Vagina (tissue), 2 donors: Measurements from ENCODE around the gene PNCK. TPM values are rescaled to one million over a fixed set of nuclear protein-coding genes. Genes with fewer than 3 reads are reported as not detected.

Experiments used
- DNase-seq, 2 donors: peaks; one replicate each; pipeline ENCODE4 v3.0.0-alpha.2; 2017; ENCODE audit errors: extremely low spot score in 2 of 2
- H3K27ac ChIP-seq: fragments of 200-600 bp; sonication (generic); one replicate; pipeline ENCODE4 v1.5.1; 2019
- H3K27me3 ChIP-seq: fragments of 200-600 bp; sonication (generic); one replicate; pipeline ENCODE4 v1.5.1; 2019
- H3K36me3 ChIP-seq, 2 donors: fragments of 200-600 bp; sonication (generic); one replicate each; pipeline ENCODE4 v1.5.1; 2017 to 2019
- H3K4me1 ChIP-seq: fragments of 200-600 bp; sonication (generic); one replicate; pipeline ENCODE4 v1.5.1; 2019
- H3K4me3 ChIP-seq, 2 donors: fragments of 200-600 bp; sonication (generic); 1 replicate in 1 of 2; 2 replicates in 1 of 2; pipeline ENCODE4 v1.5.1; 2016 to 2019
- H3K9me3 ChIP-seq: fragments of 200-600 bp; sonication (generic); one replicate; pipeline ENCODE4 v1.5.1; 2019
- CTCF ChIP-seq, 3 experiments: fragments of 450-650 bp in 2 of 3; fragments of 200-600 bp in 1 of 3; sonication (generic) in 1 of 3; IDR thresholded peaks; one replicate each; pipeline ENCODE4 v1.5.1; 2017 to 2019; ENCODE audit warnings: antibody characterized with exemption in 3 of 3, mild to moderate bottlenecking in 2 of 3, moderate library complexity in 2 of 3
- POLR2A ChIP-seq, 2 donors: fragments of 450-650 bp; IDR thresholded peaks; one replicate each; pipeline ENCODE4 v1.6.1; 2017; ENCODE audit warnings: antibody characterized with exemption in 2 of 2, mild to moderate bottlenecking in 2 of 2, moderate library complexity in 2 of 2
- POLR2AphosphoS5 ChIP-seq, 2 donors: sonication (generic); formaldehyde crosslinking; IDR thresholded peaks; one replicate each; pipeline ENCODE4 v1.9.0; 2017; ENCODE audit warnings: antibody characterized with exemption in 2 of 2, mild to moderate bottlenecking in 2 of 2, low read depth in 1 of 2; ENCODE audit not compliant: insufficient read depth in 1 of 2
- intact Hi-C: fragments of 100-400 bp; cut with DNase I; formaldehyde crosslinking; loops from one replicate; pipeline ENCODE4 v1.15.1; 2023
- total RNA-seq: library from RNA; depleted of rRNA; stranded (reverse); fragments of >200 nt; gene quantifications from one replicate; pipeline ENCODE4 v1.2.3, GENCODE V29; 2016

Gene PNCK
- total RNA-seq, result 9.3 TPM

- H3K27ac ChIP-seq, result no peak within 1 kb of the TSS
- no peak within 1 kb of the TSS for H3K4me3 ChIP-seq
- H3K4me1 ChIP-seq, result peaks cover 4% of the 10 kb centered on the region
- H3K27me3 ChIP-seq, result no peaks in the 10 kb centered on the region
- no peak for TF ChIP-seq POLR2AphosphoS5 (IDR thresholded peaks at IDR 0.05; ENCODE audit: insufficient read depth in 1 of 2, low read depth in 1 of 2)
- no peak for TF ChIP-seq POLR2A (IDR thresholded peaks at IDR 0.05)
- no peak for TF ChIP-seq CTCF (IDR thresholded peaks at IDR 0.05)
- intact Hi-C loops, result loop anchor here (10.0 kb wide), 1 partner anchor 119 kb away; no protein-coding TSS in a partner anchor
- H3K36me3 ChIP-seq, result no peaks in the 10 kb centered on the region
- no peaks in the 10 kb centered on the region for H3K9me3 ChIP-seq
- no peak for DNase-seq
Measured at GRCh38 chrX:153673428-153674218, at the start of gene PNCK. Gene PNCK, minus strand, starts transcription at chrX:153673813. Its CDS starts 737 bp downstream, at chrX:153673076.

- intact Hi-C loops, result no loop called here
- H3K4me3 ChIP-seq, result peak overlapping the region; percentile 59 to 63
- DNase-seq, result no peak
- H3K27ac ChIP-seq, result peak overlapping the region; percentile 74
- H3K9me3 ChIP-seq, result no peaks in the 10 kb centered on the region
- TF ChIP-seq CTCF (IDR thresholded peaks at IDR 0.05), result no peak
- TF ChIP-seq POLR2AphosphoS5 (IDR thresholded peaks at IDR 0.05; ENCODE audit: insufficient read depth in 1 of 2, low read depth in 1 of 2), result no peak
- TF ChIP-seq POLR2A (IDR thresholded peaks at IDR 0.05), result no peak
- H3K27me3 ChIP-seq, result no peaks in the 10 kb centered on the region
- H3K4me1 ChIP-seq, result peaks cover 47% of the 10 kb centered on the region
- peaks cover 0 to 16% of the 10 kb centered on the region in 2 donors for H3K36me3 ChIP-seq
Measured at GRCh38 chrX:153722704-153723350, 49.2 kb upstream of the PNCK start.

- Histone ChIP-seq H3K27ac (no peak overlapping the region), H3K27me3 (no peaks in the 10 kb centered on the region), H3K9me3 (no peaks in the 10 kb centered on the region), H3K36me3 (peaks cover 0 to 25% of the 10 kb centered on the region in 2 donors), H3K4me3 (no peak overlapping the region), H3K4me1 (peaks cover 16% of the 10 kb centered on the region)
- TF ChIP-seq POLR2AphosphoS5 (IDR thresholded peaks at IDR 0.05; ENCODE audit: insufficient read depth in 1 of 2, low read depth in 1 of 2), result no peak
- TF ChIP-seq POLR2A (IDR thresholded peaks at IDR 0.05), result no peak
- no peak for TF ChIP-seq CTCF (IDR thresholded peaks at IDR 0.05)
- no peak for DNase-seq
- intact Hi-C loops, result no loop called here
Measured at GRCh38 chrX:153719701-153720100, 46.1 kb upstream of the PNCK start.

GRCh38 chrX:153719238-153719637 is 45.6 kb upstream of the PNCK start:
- Histone ChIP-seq H3K9me3 (no peaks in the 10 kb centered on the region), H3K4me3 (no peak overlapping the region), H3K36me3 (peaks cover 0 to 30% of the 10 kb centered on the region in 2 donors), H3K27ac (no peak overlapping the region), H3K27me3 (no peaks in the 10 kb centered on the region), H3K4me1 (peaks cover 16% of the 10 kb centered on the region)
- intact Hi-C loops, result no loop called here
- TF ChIP-seq POLR2AphosphoS5 (IDR thresholded peaks at IDR 0.05; ENCODE audit: insufficient read depth in 1 of 2, low read depth in 1 of 2) (no peak), CTCF (IDR thresholded peaks at IDR 0.05) (no peak), POLR2A (IDR thresholded peaks at IDR 0.05) (no peak)
- no peak for DNase-seq

- no peak overlapping the region for H3K4me3 ChIP-seq
- intact Hi-C loops, result no loop called here
- H3K27me3 ChIP-seq, result no peaks in the 10 kb centered on the region
- no peaks in the 10 kb centered on the region for H3K9me3 ChIP-seq
- H3K27ac ChIP-seq, result no peak overlapping the region
- TF ChIP-seq POLR2A (IDR thresholded peaks at IDR 0.05), result no peak
- no peak for TF ChIP-seq POLR2AphosphoS5 (IDR thresholded peaks at IDR 0.05; ENCODE audit: insufficient read depth in 1 of 2, low read depth in 1 of 2)
- no peak for TF ChIP-seq CTCF (IDR thresholded peaks at IDR 0.05)
- H3K36me3 ChIP-seq, result peaks cover 0 to 37% of the 10 kb centered on the region in 2 donors
- H3K4me1 ChIP-seq, result peaks cover 8% of the 10 kb centered on the region
- no peak for DNase-seq
Measured at GRCh38 chrX:153717445-153717844, 43.8 kb upstream of the PNCK start.
